K562 (cell line): Measurements from ENCODE around the gene GPR33.

ENCODE experiments used
- ELF4 ChIP-seq: fragments of 450-650 bp; formaldehyde crosslinking; IDR thresholded peaks from 2 replicates; pipeline ENCODE4 v1.4.0; 2022; ENCODE audit warnings: missing genetic modification characterization
- EZH2 ChIP-seq: IDR thresholded peaks from 2 replicates; pipeline ENCODE4 v1.6.1; 2012; ENCODE audit warnings: low read depth, mild to moderate bottlenecking, inconsistent platforms, low read length, borderline replicate concordance
- KDM1A ChIP-seq, 2 experiments: fragments of 450-650 bp; IDR thresholded peaks; 2 replicates each; pipeline ENCODE4 v1.6.1; 2016; ENCODE audit warnings: mild to moderate bottlenecking in 2 of 2
- NR2C1 ChIP-seq, 2 experiments: fragments of 450-650 bp; IDR thresholded peaks; 2 replicates each; pipeline ENCODE4 v1.6.1; 2017; ENCODE audit warnings: mild to moderate bottlenecking in 2 of 2, antibody characterized with exemption in 1 of 2, inconsistent platforms in 1 of 2, missing compliant biosample characterization in 1 of 2, missing genetic modification characterization in 1 of 2
- RBFOX2 ChIP-seq: fragments of 200-400 bp; formaldehyde crosslinking; IDR thresholded peaks from 2 replicates; pipeline ENCODE4 v1.6.1; 2017; ENCODE audit warnings: low read depth, mild to moderate bottlenecking, low read length, moderate library complexity
- U2AF1 ChIP-seq: fragments of 200-400 bp; formaldehyde crosslinking; optimal IDR thresholded peaks from 2 replicates; pipeline ENCODE3; 2017; ENCODE audit warnings: mild to moderate bottlenecking, low read depth, low read length, moderate library complexity
- YY1 ChIP-seq, 3 experiments: IDR thresholded peaks; 2 replicates each; pipeline ENCODE4 v1.6.1; 2011; ENCODE audit warnings: low read length in 2 of 3, mild to moderate bottlenecking in 2 of 3, moderate library complexity in 2 of 3, borderline replicate concordance in 1 of 3, control low read depth in 1 of 3, low read depth in 1 of 3; ENCODE audit not compliant: insufficient read depth in 3 of 3, insufficient replicate concordance in 2 of 3, control insufficient read depth in 1 of 3, insufficient read length in 1 of 3; ENCODE audit errors: extremely low read depth in 1 of 3
- ZNF12 ChIP-seq: sonication (generic); formaldehyde crosslinking; IDR thresholded peaks from 2 replicates; pipeline ENCODE4 v1.4.0; 2020; ENCODE audit warnings: mild to moderate bottlenecking, missing genetic modification reagents
- TF ChIP-seq, protein P1 (sequence below), 2 experiments: IDR thresholded peaks; 2 replicates each; pipeline ENCODE4 v1.6.1; 2012; ENCODE audit warnings: improper control_type of control experiment in 2 of 2, low read depth in 2 of 2, low read length in 2 of 2, borderline replicate concordance in 1 of 2
- TF ChIP-seq, protein P2 (sequence below), 3 experiments: IDR thresholded peaks in 2 of 3; conservative IDR thresholded peaks in 1 of 3; 2 replicates each; pipeline ENCODE4 v1.5.1; 2011 to 2012; ENCODE audit warnings: low read length in 3 of 3, mild to moderate bottlenecking in 3 of 3, control low read depth in 2 of 3, improper control_type of control experiment in 1 of 3, inconsistent platforms in 1 of 3, low read depth in 1 of 3, mixed read lengths in 1 of 3, moderate library complexity in 1 of 3; ENCODE audit not compliant: insufficient read depth in 2 of 3
- TF ChIP-seq, protein P3 (sequence below): fragments of 450-650 bp; formaldehyde crosslinking; IDR thresholded peaks from 2 replicates; pipeline ENCODE4 v1.4.0; 2022; ENCODE audit warnings: missing genetic modification characterization
- TF ChIP-seq, protein P4 (sequence below): fragments of 450-650 bp; IDR thresholded peaks from 2 replicates; pipeline ENCODE4 v1.6.1; 2016; ENCODE audit warnings: borderline replicate concordance

DNA sequence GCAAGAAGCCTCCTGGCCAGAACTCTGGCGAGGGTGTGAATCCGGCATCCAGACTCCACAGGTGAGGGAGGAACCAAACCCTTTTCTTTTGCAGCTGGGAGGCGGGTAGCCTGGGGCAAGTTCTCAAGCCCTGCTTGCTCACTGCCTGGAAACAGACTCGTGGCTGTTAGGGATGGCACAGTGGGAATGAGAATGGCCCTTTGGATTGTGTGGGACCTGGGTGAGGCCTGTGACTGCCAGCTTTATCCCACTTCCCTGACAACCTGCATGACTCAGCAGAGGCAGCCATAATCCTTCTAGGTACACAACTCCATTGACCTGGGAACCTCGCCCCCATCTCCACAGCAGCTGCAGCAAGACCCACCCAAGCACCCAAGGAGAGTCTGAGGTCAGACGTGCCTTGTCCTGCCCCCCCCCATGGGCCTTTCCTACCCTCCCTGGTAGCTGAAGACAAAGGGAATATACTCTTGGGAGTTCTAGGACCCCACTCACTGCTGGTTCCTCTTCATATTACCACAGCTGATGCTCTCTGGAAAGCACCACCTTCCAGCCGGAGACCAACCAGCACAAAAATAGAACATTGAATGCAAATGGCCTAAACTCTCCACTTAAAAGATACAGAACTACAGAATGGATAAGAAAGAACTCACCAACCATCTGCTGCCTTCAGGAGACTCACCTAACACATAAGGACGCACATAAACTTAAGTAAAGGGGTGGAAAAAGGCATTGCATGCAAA, 5.1 kb upstream of the GPR33 start:
- TF ChIP-seq ZNF12 (CRISPR knock-in tag): no peak
- TF ChIP-seq, protein P1, sequence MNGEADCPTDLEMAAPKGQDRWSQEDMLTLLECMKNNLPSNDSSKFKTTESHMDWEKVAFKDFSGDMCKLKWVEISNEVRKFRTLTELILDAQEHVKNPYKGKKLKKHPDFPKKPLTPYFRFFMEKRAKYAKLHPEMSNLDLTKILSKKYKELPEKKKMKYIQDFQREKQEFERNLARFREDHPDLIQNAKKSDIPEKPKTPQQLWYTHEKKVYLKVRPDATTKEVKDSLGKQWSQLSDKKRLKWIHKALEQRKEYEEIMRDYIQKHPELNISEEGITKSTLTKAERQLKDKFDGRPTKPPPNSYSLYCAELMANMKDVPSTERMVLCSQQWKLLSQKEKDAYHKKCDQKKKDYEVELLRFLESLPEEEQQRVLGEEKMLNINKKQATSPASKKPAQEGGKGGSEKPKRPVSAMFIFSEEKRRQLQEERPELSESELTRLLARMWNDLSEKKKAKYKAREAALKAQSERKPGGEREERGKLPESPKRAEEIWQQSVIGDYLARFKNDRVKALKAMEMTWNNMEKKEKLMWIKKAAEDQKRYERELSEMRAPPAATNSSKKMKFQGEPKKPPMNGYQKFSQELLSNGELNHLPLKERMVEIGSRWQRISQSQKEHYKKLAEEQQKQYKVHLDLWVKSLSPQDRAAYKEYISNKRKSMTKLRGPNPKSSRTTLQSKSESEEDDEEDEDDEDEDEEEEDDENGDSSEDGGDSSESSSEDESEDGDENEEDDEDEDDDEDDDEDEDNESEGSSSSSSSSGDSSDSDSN (IDR thresholded peaks at IDR 0.05; ENCODE audit: borderline replicate concordance in 1 of 2, low read depth in 2 of 2, low read length in 2 of 2): no peak
- TF ChIP-seq NR2C1 (IDR thresholded peaks at IDR 0.05): no peak
- TF ChIP-seq NR2C1 (tag; IDR thresholded peaks at IDR 0.05): no peak
- TF ChIP-seq, protein P2, sequence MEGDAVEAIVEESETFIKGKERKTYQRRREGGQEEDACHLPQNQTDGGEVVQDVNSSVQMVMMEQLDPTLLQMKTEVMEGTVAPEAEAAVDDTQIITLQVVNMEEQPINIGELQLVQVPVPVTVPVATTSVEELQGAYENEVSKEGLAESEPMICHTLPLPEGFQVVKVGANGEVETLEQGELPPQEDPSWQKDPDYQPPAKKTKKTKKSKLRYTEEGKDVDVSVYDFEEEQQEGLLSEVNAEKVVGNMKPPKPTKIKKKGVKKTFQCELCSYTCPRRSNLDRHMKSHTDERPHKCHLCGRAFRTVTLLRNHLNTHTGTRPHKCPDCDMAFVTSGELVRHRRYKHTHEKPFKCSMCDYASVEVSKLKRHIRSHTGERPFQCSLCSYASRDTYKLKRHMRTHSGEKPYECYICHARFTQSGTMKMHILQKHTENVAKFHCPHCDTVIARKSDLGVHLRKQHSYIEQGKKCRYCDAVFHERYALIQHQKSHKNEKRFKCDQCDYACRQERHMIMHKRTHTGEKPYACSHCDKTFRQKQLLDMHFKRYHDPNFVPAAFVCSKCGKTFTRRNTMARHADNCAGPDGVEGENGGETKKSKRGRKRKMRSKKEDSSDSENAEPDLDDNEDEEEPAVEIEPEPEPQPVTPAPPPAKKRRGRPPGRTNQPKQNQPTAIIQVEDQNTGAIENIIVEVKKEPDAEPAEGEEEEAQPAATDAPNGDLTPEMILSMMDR (IDR thresholded peaks at IDR 0.05 in 2 of 3, conservative IDR thresholded peaks at IDR 0.05 in 1 of 3; ENCODE audit: insufficient read depth in 2 of 3, low read depth in 1 of 3, low read length in 3 of 3): no peak
- TF ChIP-seq YY1 (IDR thresholded peaks at IDR 0.05; ENCODE audit: borderline replicate concordance in 1 of 3, control insufficient read depth in 1 of 3, extremely low read depth in 1 of 3, insufficient read depth in 3 of 3, insufficient read length in 1 of 3, insufficient replicate concordance in 2 of 3, low read depth in 1 of 3, low read length in 2 of 3): no peak
- TF ChIP-seq, protein P3, sequence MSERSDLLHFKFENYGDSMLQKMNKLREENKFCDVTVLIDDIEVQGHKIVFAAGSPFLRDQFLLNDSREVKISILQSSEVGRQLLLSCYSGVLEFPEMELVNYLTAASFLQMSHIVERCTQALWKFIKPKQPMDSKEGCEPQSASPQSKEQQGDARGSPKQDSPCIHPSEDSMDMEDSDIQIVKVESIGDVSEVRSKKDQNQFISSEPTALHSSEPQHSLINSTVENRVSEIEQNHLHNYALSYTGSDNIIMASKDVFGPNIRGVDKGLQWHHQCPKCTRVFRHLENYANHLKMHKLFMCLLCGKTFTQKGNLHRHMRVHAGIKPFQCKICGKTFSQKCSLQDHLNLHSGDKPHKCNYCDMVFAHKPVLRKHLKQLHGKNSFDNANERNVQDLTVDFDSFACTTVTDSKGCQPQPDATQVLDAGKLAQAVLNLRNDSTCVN: no peak
- TF ChIP-seq ELF4: no peak
- no peak for TF ChIP-seq KDM1A (IDR thresholded peaks at IDR 0.05)
- TF ChIP-seq U2AF1: no peak
- TF ChIP-seq RBFOX2: no peak
- TF ChIP-seq EZH2: no peak
- TF ChIP-seq, protein P4, sequence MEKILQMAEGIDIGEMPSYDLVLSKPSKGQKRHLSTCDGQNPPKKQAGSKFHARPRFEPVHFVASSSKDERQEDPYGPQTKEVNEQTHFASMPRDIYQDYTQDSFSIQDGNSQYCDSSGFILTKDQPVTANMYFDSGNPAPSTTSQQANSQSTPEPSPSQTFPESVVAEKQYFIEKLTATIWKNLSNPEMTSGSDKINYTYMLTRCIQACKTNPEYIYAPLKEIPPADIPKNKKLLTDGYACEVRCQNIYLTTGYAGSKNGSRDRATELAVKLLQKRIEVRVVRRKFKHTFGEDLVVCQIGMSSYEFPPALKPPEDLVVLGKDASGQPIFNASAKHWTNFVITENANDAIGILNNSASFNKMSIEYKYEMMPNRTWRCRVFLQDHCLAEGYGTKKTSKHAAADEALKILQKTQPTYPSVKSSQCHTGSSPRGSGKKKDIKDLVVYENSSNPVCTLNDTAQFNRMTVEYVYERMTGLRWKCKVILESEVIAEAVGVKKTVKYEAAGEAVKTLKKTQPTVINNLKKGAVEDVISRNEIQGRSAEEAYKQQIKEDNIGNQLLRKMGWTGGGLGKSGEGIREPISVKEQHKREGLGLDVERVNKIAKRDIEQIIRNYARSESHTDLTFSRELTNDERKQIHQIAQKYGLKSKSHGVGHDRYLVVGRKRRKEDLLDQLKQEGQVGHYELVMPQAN: no peak
